Small intestine (tissue), 7 donors: Measurements from ENCODE around the gene PSMG3. TPM values are rescaled to one million over a fixed set of nuclear protein-coding genes. Genes with fewer than 3 reads are reported as not detected.

ENCODE experiments used
- DNase-seq, 2 donors: peaks; one replicate each; pipeline versions ENCODE4 v3.0.0 to v3.0.0-alpha.2; 2013
- FAIRE-seq: peaks from 2 replicates; lab custom pipeline; 2012; peaks lifted over from hg19 to GRCh38; lab: Jason Lieb, UNC
- H3K27ac ChIP-seq, 3 donors: one replicate each; pipeline ENCODE4 v1.5.1; 2013; ENCODE audit warnings: low read length in 2 of 3, mild to moderate bottlenecking in 2 of 3, control low read depth in 1 of 3, inconsistent platforms in 1 of 3, low read depth in 1 of 3, moderate library complexity in 1 of 3
- H3K27me3 ChIP-seq, 3 donors: one replicate each; pipeline ENCODE4 v1.6.1; 2013; ENCODE audit warnings: low read length in 3 of 3, inconsistent platforms in 1 of 3; ENCODE audit not compliant: control insufficient read depth in 3 of 3, insufficient read depth in 3 of 3
- H3K36me3 ChIP-seq, 3 donors: one replicate each; pipeline ENCODE4 v1.6.1; 2013; ENCODE audit warnings: low read length in 3 of 3, inconsistent platforms in 1 of 3, low read depth in 1 of 3, mild to moderate bottlenecking in 1 of 3, moderate library complexity in 1 of 3; ENCODE audit not compliant: control insufficient read depth in 3 of 3, insufficient read depth in 2 of 3
- H3K4me1 ChIP-seq, 3 donors: one replicate each; pipeline ENCODE4 v1.6.1; 2013; ENCODE audit warnings: low read length in 2 of 3, inconsistent platforms in 1 of 3, low read depth in 1 of 3, mild to moderate bottlenecking in 1 of 3, moderate library complexity in 1 of 3; ENCODE audit not compliant: control insufficient read depth in 3 of 3, insufficient read depth in 2 of 3
- H3K4me3 ChIP-seq, 3 donors: one replicate each; pipeline ENCODE4 v1.5.1; 2013; ENCODE audit warnings: low read length in 3 of 3, control low read depth in 1 of 3, inconsistent platforms in 1 of 3, low read depth in 1 of 3, mild to moderate bottlenecking in 1 of 3, moderate library complexity in 1 of 3
- H3K9me3 ChIP-seq, 2 donors: one replicate each; pipeline ENCODE4 v1.6.1; 2013; ENCODE audit warnings: low read depth in 1 of 2, low read length in 1 of 2; ENCODE audit not compliant: control insufficient read depth in 2 of 2, insufficient read depth in 1 of 2
- WGBS, 3 donors: extraction: QIAGEN DNeasy Blood & Tissue Kit; methylation state at CpG; one replicate each; pipeline ENCODE4 v1.1.7; 2013; 5-methylcytosine and 5-hydroxymethylcytosine counted together
- polyA plus RNA-seq, 4 donors: library from polyadenylated mRNA; stranded (reverse) in 3 of 4; unstranded in 1 of 4; fragments of 200-250 nt in 3 of 4; fragments of 120-200 nt in 1 of 4; gene quantifications; one replicate each; pipeline versions ENCODE4 v1.2.1 to v1.2.3, GENCODE V29; 2013
- donor health status: healthy with polysubstance abuse.
- donor health status: control.
- donor health status: control.
- donor health status: Bipolar disorder and iron deficiency.
- donor health status: healthy.

The PSMG3 gene
- polyA plus RNA-seq, 4 donors: 28.7 to 73.1 (median 69.8) TPM

DNA sequence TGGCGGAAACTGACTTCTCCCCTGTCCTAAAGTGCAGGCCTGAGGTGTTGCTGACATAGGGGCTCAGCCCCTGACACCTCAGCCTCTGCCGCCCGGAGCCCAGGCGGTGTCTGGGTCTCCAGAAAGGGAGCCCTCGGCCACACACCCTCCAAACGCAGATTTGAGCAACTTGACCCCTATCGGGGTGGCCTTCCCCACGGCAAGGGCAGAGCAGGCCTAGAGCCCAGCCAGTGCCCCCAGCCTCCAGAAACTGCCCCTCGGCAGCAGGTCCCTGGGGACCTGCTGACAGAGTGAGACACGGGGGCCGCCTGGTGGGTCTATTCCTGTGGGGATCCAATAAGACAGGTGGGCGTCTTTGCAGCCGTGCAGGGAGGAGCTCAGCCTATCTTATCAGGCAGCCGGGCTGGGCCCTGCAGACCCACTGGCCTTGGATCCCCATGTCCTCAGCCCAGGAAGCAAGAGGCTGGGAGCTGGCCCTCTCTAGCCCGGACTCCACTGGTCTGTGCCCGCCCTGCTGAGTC is 24.9 kb downstream of the PSMG3 start:
- Histone ChIP-seq H3K4me3 (no peak overlapping the region), H3K4me1 (peaks cover 0 to 9% (median 0%) of the 10 kb centered on the region in 3 donors), H3K27ac (no peak overlapping the region), H3K27me3 (no peaks in the 10 kb centered on the region), H3K9me3 (no peaks in the 10 kb centered on the region), H3K36me3 (peaks cover 11 to 100% (median 16%) of the 10 kb centered on the region in 3 donors)
- DNase-seq (no peak), FAIRE-seq (no peak)
- WGBS, 3 donors: 71 to 81% (median 79%) methylated on average over 16 of the region's 16 CpGs

DNA sequence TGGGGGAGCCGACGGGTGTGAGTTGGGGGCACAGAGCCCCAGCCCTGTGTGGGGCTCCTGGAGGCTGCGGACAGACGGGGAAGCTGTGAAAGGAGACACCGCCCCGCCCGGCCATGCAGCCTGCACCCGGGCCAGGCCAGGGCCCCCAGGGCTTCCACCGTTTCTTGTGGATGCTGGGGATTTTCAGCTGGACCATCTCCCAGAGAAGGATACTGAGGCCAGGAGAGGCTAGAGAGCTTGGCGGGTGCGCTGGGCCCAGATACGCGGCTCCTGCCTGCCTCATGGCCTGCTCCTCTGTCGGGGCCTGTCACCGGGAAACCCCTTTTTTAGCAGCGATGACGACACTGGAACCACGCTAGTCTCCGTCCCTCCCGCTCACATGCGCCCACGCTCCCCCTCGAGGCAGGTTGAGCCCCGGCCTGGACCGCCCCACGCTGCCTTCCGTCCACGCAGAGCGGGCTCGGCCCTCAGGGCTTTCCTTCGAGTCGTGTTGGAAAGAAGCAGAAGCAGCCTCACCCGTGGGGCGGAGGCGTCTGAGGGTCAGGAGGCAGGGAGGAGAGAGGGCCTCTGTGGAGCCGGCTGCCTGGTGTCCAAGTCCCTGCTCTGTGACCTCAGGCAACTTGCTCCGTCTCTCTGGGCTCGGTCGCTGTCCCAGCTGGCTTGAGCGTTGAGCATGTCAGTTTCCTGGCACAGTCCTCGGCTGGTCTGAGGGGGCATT is 25.5 kb downstream of the PSMG3 start:
- no peaks in the 10 kb centered on the region for H3K9me3 ChIP-seq
- H3K36me3 ChIP-seq: peaks cover 15 to 100% (median 17%) of the 10 kb centered on the region in 3 donors
- FAIRE-seq (no peak), DNase-seq (no peak)
- peaks cover 0 to 9% (median 0%) of the 10 kb centered on the region in 3 donors for H3K4me1 ChIP-seq
- no peaks in the 10 kb centered on the region for H3K27me3 ChIP-seq
- no peak overlapping the region for H3K27ac ChIP-seq
- no peak overlapping the region for H3K4me3 ChIP-seq
- WGBS, 3 donors: 73 to 76% (median 75%) methylated on average over 35 to 41 of the region's 41 CpGs

DNA sequence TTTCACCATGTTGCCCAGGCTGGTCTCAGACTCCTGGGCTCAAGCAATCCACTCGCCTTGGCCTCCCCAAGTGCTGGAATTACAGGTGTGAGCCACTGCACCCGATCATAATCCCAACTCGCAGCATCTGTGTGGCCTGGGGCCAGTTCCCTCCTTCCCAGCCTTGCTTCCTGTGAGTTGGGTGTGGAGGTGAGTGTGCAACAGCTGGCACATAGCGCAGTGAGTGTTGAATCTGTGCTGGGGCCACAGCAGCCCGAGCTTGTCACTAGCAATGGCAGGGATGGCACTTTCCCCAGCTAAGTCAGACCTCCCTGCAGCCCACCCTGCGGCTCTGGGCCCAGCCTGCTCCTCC is 26.0 kb downstream of the PSMG3 start:
- peak in 1 of 2 donors; percentile 39 for DNase-seq
- Histone ChIP-seq H3K9me3 (no peaks in the 10 kb centered on the region), H3K27ac (no peak overlapping the region), H3K4me3 (no peak overlapping the region), H3K36me3 (peaks cover 14 to 100% (median 17%) of the 10 kb centered on the region in 3 donors), H3K27me3 (no peaks in the 10 kb centered on the region), H3K4me1 (peaks cover 0 to 12% (median 0%) of the 10 kb centered on the region in 3 donors)
- no peak for FAIRE-seq
- 58 to 76% (median 66%) methylated on average over 6 of the region's 6 CpGs for WGBS, 3 donors

DNA sequence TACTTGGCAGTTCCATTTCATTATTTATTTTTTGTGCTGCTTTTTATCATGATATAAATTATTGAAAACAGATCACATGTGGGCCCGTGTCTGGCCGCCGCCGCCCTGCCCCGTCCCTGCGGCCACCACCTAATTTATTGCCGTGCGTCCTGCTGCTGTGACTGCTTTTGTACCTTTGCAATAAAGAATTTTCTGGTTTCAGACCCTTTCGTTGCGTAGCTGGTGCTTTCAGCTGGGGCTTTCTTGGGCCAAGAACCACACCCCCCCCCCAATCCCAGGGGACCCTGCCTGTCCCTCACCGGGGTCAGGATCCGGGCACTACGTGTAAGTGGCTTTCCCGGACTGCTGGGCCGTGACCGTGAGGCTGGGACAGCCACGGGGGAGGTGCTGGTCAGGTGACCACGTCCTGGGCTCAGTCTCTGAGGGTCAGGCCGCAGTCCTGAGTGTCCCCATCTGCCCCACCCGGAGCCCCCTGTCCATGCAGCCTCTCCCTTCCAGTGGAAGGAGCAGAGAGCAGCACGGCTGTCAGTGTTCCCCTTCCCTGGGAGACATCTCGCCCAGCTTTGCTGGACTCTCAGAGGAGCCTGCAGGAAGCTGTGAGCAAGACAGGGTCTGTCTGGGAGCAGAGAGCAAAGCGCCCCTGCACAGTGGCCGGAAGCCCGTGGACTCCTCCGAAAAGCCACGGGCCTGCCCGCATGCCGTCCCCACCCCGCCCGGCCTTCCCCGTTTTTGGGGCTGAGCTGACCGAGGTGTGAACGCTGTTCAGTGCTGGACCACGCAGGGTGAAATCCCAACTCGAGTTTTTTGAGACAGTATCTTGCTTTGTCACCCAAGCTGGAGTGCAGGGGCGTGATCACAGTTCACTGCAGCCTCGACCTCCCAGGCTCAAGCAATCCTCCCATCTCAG is 26.7 kb downstream of the PSMG3 start:
- WGBS, 3 donors: 81 to 83% (median 82%) methylated on average over 36 to 38 of the region's 38 CpGs
- Histone ChIP-seq H3K27ac (no peak overlapping the region), H3K36me3 (peaks cover 14 to 100% (median 17%) of the 10 kb centered on the region in 3 donors), H3K27me3 (no peaks in the 10 kb centered on the region), H3K4me3 (no peak overlapping the region), H3K9me3 (no peaks in the 10 kb centered on the region), H3K4me1 (peaks cover 0 to 19% (median 2%) of the 10 kb centered on the region in 3 donors)
- no peak for DNase-seq
- FAIRE-seq: no peak

DNA sequence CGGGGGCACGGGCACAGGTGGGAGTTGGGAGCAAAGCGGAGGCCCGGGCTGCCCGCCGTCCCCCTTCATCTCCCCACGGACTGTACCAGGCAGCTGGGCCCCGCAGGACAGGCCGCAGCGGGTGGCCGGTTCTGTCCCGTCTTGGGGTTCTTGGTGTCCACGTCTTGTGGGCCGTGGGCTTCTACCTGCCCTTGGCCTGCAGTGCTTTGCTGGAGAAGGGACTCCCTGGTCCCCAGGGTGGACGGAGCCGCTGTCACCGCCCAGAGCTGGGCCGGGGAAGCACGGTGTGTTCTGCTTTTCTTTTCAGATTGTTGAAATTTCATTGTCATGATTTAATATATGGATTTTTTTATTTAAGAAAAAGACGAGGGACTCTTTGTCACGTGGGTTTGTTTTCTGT is 27.5 kb downstream of the PSMG3 start:
- 89 to 92% (median 90%) methylated on average over 21 of the region's 21 CpGs for WGBS, 3 donors
- FAIRE-seq: no peak

DNA sequence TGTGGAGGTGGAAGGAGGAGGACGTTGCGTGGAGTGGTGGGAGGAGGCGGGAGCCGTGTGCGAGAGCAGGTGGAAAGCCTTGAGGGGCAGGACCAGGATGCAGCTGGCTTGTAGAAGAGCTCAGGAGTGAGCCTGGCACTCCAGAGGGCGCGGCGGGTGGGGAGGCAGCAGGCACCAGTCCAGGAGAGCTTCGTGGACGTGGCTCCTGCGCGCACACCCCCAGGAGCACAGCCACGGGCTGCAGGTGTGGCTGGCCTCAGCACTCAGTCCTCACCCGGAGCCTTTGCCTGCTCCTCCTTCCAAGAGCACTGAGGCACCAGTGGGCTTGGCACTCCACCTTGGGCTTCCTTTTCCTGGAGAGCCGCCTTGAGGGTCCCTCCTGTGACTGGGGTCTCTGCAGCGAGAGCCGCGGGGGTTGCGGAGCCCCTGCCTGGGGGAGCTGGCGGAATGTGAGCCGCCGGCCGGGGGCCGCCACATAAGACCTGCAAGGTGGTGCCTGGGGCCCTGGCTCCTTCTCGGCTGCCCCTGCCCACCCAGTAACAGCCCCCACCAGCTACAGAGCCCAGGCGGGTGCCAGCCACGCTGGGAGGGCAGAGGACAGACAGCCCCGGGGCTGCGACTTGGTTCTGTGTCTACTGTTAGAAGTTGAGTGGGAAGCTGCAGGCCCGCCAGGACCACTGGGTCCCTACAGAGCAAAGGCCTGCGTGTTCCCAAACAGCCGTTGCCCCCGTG is 28.2 kb downstream of the PSMG3 start:
- DNase-seq (no peak), FAIRE-seq (no peak)

More for the DNA sequence above, 27.5 kb downstream of the PSMG3 start:
- H3K27me3 ChIP-seq: no peaks in the 10 kb centered on the region
- H3K36me3 ChIP-seq: peaks cover 14 to 100% (median 17%) of the 10 kb centered on the region in 3 donors
- H3K9me3 ChIP-seq: no peaks in the 10 kb centered on the region
- DNase-seq: no peak
- peaks cover 2 to 26% (median 4%) of the 10 kb centered on the region in 3 donors for H3K4me1 ChIP-seq
- no peak overlapping the region for H3K27ac ChIP-seq
- no peak overlapping the region for H3K4me3 ChIP-seq

DNA sequence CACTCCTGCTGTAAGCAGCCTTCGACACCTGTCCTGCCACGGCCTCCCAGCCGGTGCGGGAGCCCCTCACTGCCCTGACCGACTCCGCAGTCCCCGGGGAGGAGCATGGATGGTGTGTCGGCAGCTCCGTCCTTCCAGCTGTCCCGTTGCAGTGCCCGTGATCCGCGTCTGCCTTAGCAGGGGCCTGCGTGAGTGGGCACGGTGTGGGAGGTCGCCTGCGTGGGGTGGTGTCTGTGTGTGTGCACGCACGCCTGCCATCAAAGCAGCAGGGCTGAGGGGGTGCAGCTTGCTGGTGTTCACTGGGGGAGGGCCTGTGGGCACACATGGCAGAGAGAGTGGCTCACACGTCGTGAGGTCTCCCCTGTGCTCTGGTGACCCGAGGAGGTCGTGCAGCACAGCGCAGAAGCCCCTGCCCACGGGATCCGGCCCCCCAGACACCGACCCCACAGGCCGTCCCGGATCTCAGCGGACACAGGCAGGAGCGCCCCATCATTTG is 29.0 kb downstream of the PSMG3 start:
- Histone ChIP-seq H3K27me3 (no peaks in the 10 kb centered on the region), H3K36me3 (peaks cover 10 to 95% (median 17%) of the 10 kb centered on the region in 3 donors), H3K4me1 (peaks cover 4 to 37% (median 6%) of the 10 kb centered on the region in 3 donors), H3K27ac (no peak overlapping the region), H3K4me3 (no peak overlapping the region), H3K9me3 (no peaks in the 10 kb centered on the region)
- WGBS, 3 donors: 92 to 94% (median 92%) methylated on average over 31 of the region's 31 CpGs
- no peak for DNase-seq
- FAIRE-seq: no peak

More for the DNA sequence above, 28.2 kb downstream of the PSMG3 start:
- H3K9me3 ChIP-seq: no peaks in the 10 kb centered on the region
- 86 to 88% (median 87%) methylated on average over 27 to 33 of the region's 33 CpGs for WGBS, 3 donors
- H3K27ac ChIP-seq: no peak overlapping the region
- H3K36me3 ChIP-seq: peaks cover 10 to 95% (median 17%) of the 10 kb centered on the region in 3 donors
- H3K4me1 ChIP-seq: peaks cover 4 to 33% (median 4%) of the 10 kb centered on the region in 3 donors
- no peaks in the 10 kb centered on the region for H3K27me3 ChIP-seq
- H3K4me3 ChIP-seq: no peak overlapping the region
